H9 (cell line): ENCODE results near the gene CFAP100. TPM values are rescaled to one million over a fixed set of nuclear protein-coding genes. Genes with fewer than 3 reads are reported as not detected.

Source experiments
- DNase-seq: peaks from one replicate; pipeline ENCODE4 v3.0.0-alpha.2; 2017
- H2AFZ ChIP-seq: one replicate; pipeline ENCODE4 v1.6.1; 2013; ENCODE audit warnings: mild to moderate bottlenecking, low read length, control low read depth, moderate library complexity
- H2AK5ac ChIP-seq: 2 replicates; pipeline ENCODE4 v1.6.1; 2013; ENCODE audit warnings: low read length, control low read depth, mixed read lengths; ENCODE audit not compliant: insufficient read length
- H2BK120ac ChIP-seq: one replicate; pipeline ENCODE4 v1.6.1; 2013; ENCODE audit warnings: low read depth, mild to moderate bottlenecking, low read length, control low read depth, inconsistent platforms; ENCODE audit not compliant: poor library complexity, severe bottlenecking
- H2BK12ac ChIP-seq: 2 replicates; pipeline ENCODE4 v1.6.1; 2013; ENCODE audit warnings: low read length, control low read depth, mixed read lengths, low read depth; ENCODE audit not compliant: insufficient read length
- H2BK15ac ChIP-seq: 2 replicates; pipeline ENCODE4 v1.6.1; 2013; ENCODE audit warnings: low read depth, low read length, control low read depth
- H2BK20ac ChIP-seq: one replicate; pipeline ENCODE4 v1.6.1; 2013; ENCODE audit warnings: low read depth, mild to moderate bottlenecking, low read length, control low read depth, inconsistent platforms; ENCODE audit not compliant: poor library complexity, severe bottlenecking
- H2BK5ac ChIP-seq: 2 replicates; pipeline ENCODE4 v1.6.1; 2013; ENCODE audit warnings: low read length, control low read depth, mixed read lengths; ENCODE audit not compliant: insufficient read length
- H3K14ac ChIP-seq: 2 replicates; pipeline ENCODE4 v1.6.1; 2013; ENCODE audit warnings: low read length, control low read depth; ENCODE audit not compliant: insufficient read depth
- H3K18ac ChIP-seq: 2 replicates; pipeline ENCODE4 v1.6.1; 2013; ENCODE audit warnings: low read depth, mild to moderate bottlenecking, mixed read lengths, low read length, control low read depth; ENCODE audit not compliant: insufficient read length
- H3K23ac ChIP-seq: 2 replicates; pipeline ENCODE4 v1.6.1; 2013; ENCODE audit warnings: low read length, control low read depth, mixed read lengths, low read depth; ENCODE audit not compliant: insufficient read length
- H3K23me2 ChIP-seq: 2 replicates; pipeline ENCODE4 v1.6.1; 2013; ENCODE audit warnings: low read depth, mild to moderate bottlenecking, mixed read lengths, low read length, control low read depth; ENCODE audit not compliant: insufficient read length, poor library complexity, severe bottlenecking
- H3K27ac ChIP-seq: 2 replicates; pipeline ENCODE4 v1.5.1; 2013; ENCODE audit warnings: low read length, control low read depth, mixed read lengths, low read depth; ENCODE audit not compliant: insufficient read length
- H3K27me3 ChIP-seq: 2 replicates; pipeline ENCODE4 v1.6.1; 2013; ENCODE audit warnings: low read length, control low read depth, inconsistent platforms; ENCODE audit not compliant: insufficient read depth
- H3K4ac ChIP-seq: 2 replicates; pipeline ENCODE4 v1.6.1; 2013; ENCODE audit warnings: low read depth, mild to moderate bottlenecking, control low read depth, inconsistent platforms, low read length, moderate library complexity
- H3K4me1 ChIP-seq: 2 replicates; pipeline ENCODE4 v1.6.1; 2013; ENCODE audit warnings: low read length, control low read depth, inconsistent platforms; ENCODE audit not compliant: insufficient read depth
- H3K4me2 ChIP-seq: 2 replicates; pipeline ENCODE4 v1.6.1; 2013; ENCODE audit warnings: low read length, control low read depth, mixed read lengths; ENCODE audit not compliant: insufficient read length, insufficient read depth
- H3K56ac ChIP-seq: 2 replicates; pipeline ENCODE4 v1.6.1; 2013; ENCODE audit warnings: low read depth, mild to moderate bottlenecking, mixed read lengths, low read length, control low read depth; ENCODE audit not compliant: insufficient read length
- H3K79me1 ChIP-seq: 2 replicates; pipeline ENCODE4 v1.6.1; 2013; ENCODE audit warnings: low read depth, mild to moderate bottlenecking, moderate library complexity, low read length, control low read depth, inconsistent platforms; ENCODE audit not compliant: insufficient read depth, poor library complexity, severe bottlenecking
- H3K79me2 ChIP-seq: 2 replicates; pipeline ENCODE4 v1.6.1; 2013; ENCODE audit warnings: low read length, control low read depth, inconsistent platforms; ENCODE audit not compliant: insufficient read depth
- H3K9ac ChIP-seq: 2 replicates; pipeline ENCODE4 v1.6.1; 2013; ENCODE audit warnings: low read length, control low read depth, mixed read lengths; ENCODE audit not compliant: insufficient read length; ENCODE audit errors: extremely low read depth
- H3K9me3 ChIP-seq: one replicate; pipeline ENCODE4 v1.6.1; 2013; ENCODE audit warnings: low read depth, low read length, inconsistent platforms; ENCODE audit not compliant: control insufficient read depth
- H3T11ph ChIP-seq: one replicate; pipeline ENCODE4 v1.6.1; 2013; ENCODE audit warnings: mild to moderate bottlenecking, low read length, control low read depth, inconsistent platforms
- H4K20me1 ChIP-seq: one replicate; pipeline ENCODE4 v1.6.1; 2013; ENCODE audit not compliant: control insufficient read depth, insufficient read length, insufficient read depth
- H4K5ac ChIP-seq: 2 replicates; pipeline ENCODE4 v1.6.1; 2013; ENCODE audit warnings: low read depth, mild to moderate bottlenecking, mixed read lengths, low read length, control low read depth; ENCODE audit not compliant: insufficient read length
- H4K8ac ChIP-seq: replicated peaks from 2 replicates; pipeline ENCODE4 v1.6.1; 2013; ENCODE audit warnings: low read length, control low read depth, mixed read lengths, low read depth; ENCODE audit not compliant: insufficient read length
- H4K91ac ChIP-seq: 2 replicates; pipeline ENCODE4 v1.6.1; 2013; ENCODE audit warnings: low read depth, mild to moderate bottlenecking, moderate library complexity, mixed read lengths, low read length, control low read depth; ENCODE audit not compliant: insufficient read length
- H3K27ac Mint-ChIP-seq, 3 experiments: 2 replicates in 2 of 3; 3 replicates in 1 of 3; pipeline ENCODE4 v1.8.0; 2020 to 2021; ENCODE audit warnings: mixed read lengths in 3 of 3, mild to moderate bottlenecking in 1 of 3, moderate library complexity in 1 of 3
- H3K27me3 Mint-ChIP-seq: 2 replicates; pipeline ENCODE4 v1.8.0; 2021; ENCODE audit warnings: low read depth, mild to moderate bottlenecking, moderate library complexity, mixed read lengths
- H3K36me3 Mint-ChIP-seq, 3 experiments: 2 replicates in 2 of 3; 3 replicates in 1 of 3; pipeline ENCODE4 v1.8.0; 2020 to 2021; ENCODE audit warnings: low read depth in 3 of 3, mixed read lengths in 3 of 3; ENCODE audit not compliant: insufficient read depth in 1 of 3
- H3K4me1 Mint-ChIP-seq, 2 experiments: 2 replicates each; pipeline ENCODE4 v1.8.0; 2020; ENCODE audit warnings: mixed read lengths in 2 of 2
- H3K4me3 Mint-ChIP-seq, 2 experiments: 2 replicates in 1 of 2; 3 replicates in 1 of 2; pipeline ENCODE4 v1.8.0; 2020 to 2021; ENCODE audit warnings: mild to moderate bottlenecking in 2 of 2, mixed read lengths in 2 of 2, moderate library complexity in 1 of 2
- H3K9me3 Mint-ChIP-seq, 2 experiments: 2 replicates in 1 of 2; 3 replicates in 1 of 2; pipeline ENCODE4 v1.8.0; 2020; ENCODE audit warnings: mild to moderate bottlenecking in 2 of 2, mixed read lengths in 2 of 2, moderate library complexity in 1 of 2
- CTCF ChIP-seq: fragments of 200-600 bp; sonication (generic); conservative IDR thresholded peaks from 3 replicates; pipeline ENCODE4 v1.8.0; 2021; ENCODE audit warnings: antibody characterized with exemption, mild to moderate bottlenecking
- WGBS: extraction: QIAGEN DNeasy Blood & Tissue Kit; methylation state at CpG from one replicate; pipeline ENCODE4 v1.1.7; 2013; ENCODE audit warnings: missing lambda C conversion rate, low lambda C conversion rate, mixed read lengths; ENCODE audit not compliant: insufficient read length; ENCODE audit errors: extremely low coverage; 5-methylcytosine and 5-hydroxymethylcytosine counted together
- total RNA-seq: library from RNA; stranded (reverse); gene quantifications from 2 replicates; pipeline ENCODE4 v1.2.1, GENCODE V29; 2021

CFAP100 gene
- total RNA-seq, 1 experiment from 2014 or later, result 0.44 TPM

- TF ChIP-seq CTCF, result no peak
- no peak overlapping the region for H3T11ph ChIP-seq
- no peak overlapping the region for H3K18ac ChIP-seq
- no peak overlapping the region for H2BK12ac ChIP-seq
- H3K9ac ChIP-seq, result no peak overlapping the region
- no peaks in the 10 kb centered on the region for H4K20me1 ChIP-seq
- no CpG with 5 or more reads among the region's 9 CpGs for WGBS
- H3K4me1 ChIP-seq, result no peaks in the 10 kb centered on the region
- H3K4me2 ChIP-seq, result no peak overlapping the region
- H2AK5ac ChIP-seq, result no peak overlapping the region
- no peak overlapping the region for H3K27ac ChIP-seq
- no peaks in the 10 kb centered on the region for H3K27me3 ChIP-seq
- Mint-ChIP-seq H3K9me3 (no peaks in the 10 kb centered on the region), H3K27me3 (no peaks in the 10 kb centered on the region), H3K36me3 (peaks cover 26 to 83% (median 67%) of the 10 kb centered on the region in 3 experiments; a peak in 6 of 7 replicates), H3K27ac (no peak overlapping the region; a peak in 1 of 7 replicates), H3K4me3 (no peak overlapping the region), H3K4me1 (no peaks in the 10 kb centered on the region)
- no peak overlapping the region for H2BK5ac ChIP-seq
- H3K79me2 ChIP-seq, result no peaks in the 10 kb centered on the region
- no peak for DNase-seq
- no peaks in the 10 kb centered on the region for H3K23me2 ChIP-seq
- no peak overlapping the region for H2BK15ac ChIP-seq
- H4K5ac ChIP-seq, result no peak overlapping the region
- H3K56ac ChIP-seq, result no peak overlapping the region
- H3K23ac ChIP-seq, result no peak overlapping the region
- no peak overlapping the region for H2BK20ac ChIP-seq
- H4K8ac ChIP-seq, result no peak overlapping the region
- H3K14ac ChIP-seq, result no peak overlapping the region
- no peak overlapping the region for H2BK120ac ChIP-seq
- H2AFZ ChIP-seq, result no peak overlapping the region
- no peaks in the 10 kb centered on the region for H3K9me3 ChIP-seq
- H3K79me1 ChIP-seq, result no peaks in the 10 kb centered on the region
- H4K91ac ChIP-seq, result no peak overlapping the region
- H3K4ac ChIP-seq, result no peak overlapping the region
Observed at GRCh38 chr3:126459763-126460127, 65.0 kb downstream of the CFAP100 start.
